HG03565 (cell line): Measurements from ENCODE around the gene EFNB3.

Experiments
- ATAC-seq: cut with Tn5 transposase; IDR thresholded peaks from one replicate; pipeline ENCODE4 v1.9.1; 2021; ENCODE audit warnings: mild to moderate bottlenecking, moderate library complexity; ENCODE audit not compliant: unreplicated experiment

EFNB3 gene

DNA sequence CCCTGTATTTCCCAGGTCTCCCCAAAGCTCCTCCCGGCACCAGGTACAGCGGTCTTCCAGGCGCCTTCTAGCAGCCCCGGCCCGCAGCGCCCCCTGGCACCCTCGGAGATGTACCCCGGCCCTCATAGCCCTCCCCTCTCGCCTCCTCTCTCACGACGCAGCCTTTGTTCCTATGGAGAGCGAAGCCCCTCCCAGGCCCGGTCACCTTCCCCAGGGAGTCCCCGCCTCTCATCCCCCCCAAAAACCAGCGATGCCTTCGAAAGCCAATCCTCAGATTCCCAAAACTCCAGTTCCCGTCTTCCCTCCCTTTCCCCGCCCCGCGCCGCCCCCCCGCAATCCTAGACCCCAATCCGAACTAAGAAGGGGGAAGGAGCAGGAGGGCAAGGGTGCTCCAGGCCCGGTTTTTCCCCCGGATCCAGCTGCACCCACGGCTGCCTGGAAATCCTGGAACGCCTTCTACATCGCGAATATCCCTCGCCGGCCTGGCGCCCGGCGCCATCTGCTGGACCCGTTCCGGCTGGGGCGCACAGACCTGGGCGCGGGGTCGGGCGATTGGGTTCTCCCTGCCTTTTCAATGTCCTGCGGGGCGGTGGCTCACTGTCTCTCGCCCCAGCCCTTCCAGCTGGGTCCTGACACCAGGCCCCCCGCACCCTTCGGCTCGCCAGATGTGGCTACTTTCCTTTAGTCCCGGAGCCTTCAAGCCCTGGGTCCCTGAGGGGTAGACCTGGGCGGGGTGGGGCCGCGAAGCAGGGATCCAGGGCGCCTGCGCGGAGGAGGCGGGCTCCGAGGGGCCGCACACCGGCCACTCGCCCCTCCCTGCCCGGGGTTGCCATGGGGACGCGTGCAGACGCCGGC is 12.1 kb downstream of the EFNB3 start, which contains the start of gene DNAH2:
TSS of gene DNAH2 (plus strand) at position 844 of the 855 bp plus-strand sequence. CDS start 1,991 bp downstream, outside the sequence.
- ATAC-seq = no peak

GRCh38 chr17:7717756-7718350 is 12.9 kb downstream of the EFNB3 start:
- ATAC-seq = no peak

DNA sequence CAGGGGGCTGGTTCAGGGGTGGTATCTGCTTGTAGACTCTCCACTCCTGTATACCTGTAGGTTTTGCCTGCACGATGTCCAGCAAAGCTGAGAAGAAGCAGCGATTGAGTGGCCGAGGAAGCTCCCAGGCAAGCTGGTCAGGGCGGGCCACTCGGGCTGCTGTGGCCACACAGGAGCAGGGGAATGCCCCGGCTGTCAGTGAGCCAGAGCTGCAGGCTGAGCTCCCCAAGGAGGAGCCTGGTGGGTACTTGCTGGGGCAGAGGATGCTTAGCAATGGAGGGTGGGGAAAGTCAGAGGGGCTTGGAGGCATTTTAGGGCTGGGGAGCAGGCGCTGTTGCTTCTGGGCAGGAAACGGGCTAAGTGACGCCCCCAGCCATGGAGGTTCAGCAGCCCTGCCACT is 14.7 kb downstream of the EFNB3 start:
- ATAC-seq = no peak

- no peak for ATAC-seq
Measured at GRCh38 chr17:7720125-7720524, 15.1 kb downstream of the EFNB3 start.

DNA sequence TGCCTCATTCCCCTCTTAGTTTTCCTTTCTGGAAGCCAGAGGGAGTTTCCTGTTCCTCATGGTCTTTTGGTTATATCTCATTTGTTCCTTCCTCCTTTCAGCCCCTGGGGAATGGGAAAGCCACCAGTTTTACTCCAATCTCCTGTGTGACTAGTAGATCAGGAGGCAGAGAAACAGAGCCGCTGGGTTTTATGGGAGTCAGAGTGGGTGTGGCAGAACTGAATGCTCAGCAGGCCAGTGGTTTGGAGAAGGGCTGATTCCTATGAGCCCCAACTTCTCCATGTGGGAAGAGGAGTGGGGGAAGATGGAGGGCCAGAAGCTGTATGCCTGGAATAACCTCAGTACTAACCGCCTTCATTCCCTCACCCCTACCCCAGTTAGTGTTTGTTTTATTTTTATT is 16.6 kb downstream of the EFNB3 start:
- ATAC-seq = no peak

GRCh38 chr17:7727886-7728285 is 22.9 kb downstream of the EFNB3 start:
- no peak for ATAC-seq

GRCh38 chr17:7729816-7730215 is 24.8 kb downstream of the EFNB3 start:
- ATAC-seq = no peak

DNA sequence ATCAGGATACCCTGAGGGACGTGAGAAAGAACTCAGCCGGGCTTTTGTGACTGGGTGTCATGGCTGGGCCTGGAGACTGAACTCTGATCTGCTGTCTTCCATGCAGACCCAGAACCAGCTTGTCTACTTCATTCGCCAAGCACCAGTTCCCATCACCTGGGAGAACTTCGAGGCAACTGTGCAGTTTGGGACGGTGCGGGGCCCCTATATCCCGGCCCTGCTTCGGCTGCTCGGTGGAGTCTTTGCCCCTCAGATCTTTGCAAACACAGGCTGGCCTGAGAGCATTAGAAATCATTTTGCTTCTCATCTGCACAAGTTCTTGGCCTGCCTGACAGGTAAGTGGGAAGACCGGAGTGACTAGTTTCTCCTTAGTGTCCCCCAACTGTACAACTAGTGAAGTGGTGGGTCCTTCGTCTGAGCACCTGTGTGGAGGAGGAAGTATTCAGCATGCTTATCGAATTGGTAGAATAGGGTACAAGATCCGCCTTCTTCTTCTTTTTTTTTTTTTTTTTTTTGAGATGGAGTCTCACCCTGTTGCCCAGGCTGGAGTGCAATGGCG is 28.1 kb downstream of the EFNB3 start:
- no peak for ATAC-seq

DNA sequence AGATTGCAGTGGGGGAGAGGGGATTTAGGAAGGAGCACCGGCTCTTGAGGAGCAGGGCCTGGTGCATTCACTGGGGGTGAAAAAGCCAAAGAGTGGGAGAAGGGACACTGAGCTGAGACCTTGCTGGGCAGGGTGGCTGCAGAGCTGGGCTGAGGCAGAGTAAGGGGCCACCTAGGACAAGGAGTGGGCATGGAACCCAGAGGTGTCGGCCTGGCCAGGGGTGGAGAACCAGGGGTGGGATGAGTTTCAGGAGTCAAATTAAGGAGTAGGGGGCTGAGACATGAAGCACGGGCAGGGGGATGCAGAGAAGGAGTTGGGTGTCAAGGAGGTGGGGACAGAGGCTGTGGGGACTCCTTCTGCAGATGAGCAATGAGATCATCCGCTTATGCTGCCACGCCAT is 32.6 kb downstream of the EFNB3 start:
- ATAC-seq = no peak

DNA sequence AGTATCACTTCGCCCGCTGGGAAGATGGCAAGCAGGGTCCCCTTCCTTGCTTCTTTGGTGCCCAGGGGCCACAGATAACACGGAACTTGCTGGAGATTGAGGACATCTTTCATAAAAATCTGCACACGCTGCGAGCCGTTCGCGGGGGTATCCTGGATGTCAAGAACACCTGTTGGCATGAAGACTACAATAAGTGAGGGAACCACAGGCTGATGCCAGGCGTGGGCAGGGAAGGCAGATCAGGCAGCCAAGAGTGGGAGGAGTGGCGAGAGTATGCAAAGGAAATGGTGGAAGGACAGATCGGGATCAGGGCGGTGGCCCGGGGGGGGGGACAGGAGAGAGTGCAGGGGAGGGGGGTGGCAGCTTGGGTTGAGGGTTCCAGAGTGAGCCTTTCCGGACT is 34.7 kb downstream of the EFNB3 start:
- no peak for ATAC-seq

GRCh38 chr17:7740481-7741001 is 35.5 kb downstream of the EFNB3 start:
- ATAC-seq = no peak

- no peak for ATAC-seq
Measured at GRCh38 chr17:7742729-7743128, 37.7 kb downstream of the EFNB3 start.

GRCh38 chr17:7744416-7744815 is 39.4 kb downstream of the EFNB3 start:
- no peak for ATAC-seq

- ATAC-seq = no peak
Measured at GRCh38 chr17:7745748-7746470, 40.9 kb downstream of the EFNB3 start.

DNA sequence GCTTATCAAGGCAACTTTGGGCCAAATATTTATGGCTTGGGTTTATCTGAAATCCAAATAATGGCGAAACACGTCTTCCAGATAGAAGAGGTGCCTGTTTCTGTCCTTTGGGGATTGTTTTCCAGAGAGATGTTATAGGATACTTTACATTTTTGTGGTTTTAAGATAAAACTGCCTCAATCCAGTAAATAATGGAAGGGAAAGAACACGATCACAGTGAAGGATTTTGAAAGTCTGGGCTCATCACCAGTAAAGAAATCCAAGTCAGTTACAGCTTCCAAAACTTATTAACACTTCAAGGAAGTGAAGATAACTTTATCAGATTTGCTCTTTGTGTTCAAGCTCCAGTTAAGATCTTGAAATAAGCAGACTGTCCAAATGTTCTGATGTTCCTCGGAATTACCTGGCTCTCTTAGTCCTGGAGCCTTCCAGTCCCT is 42.7 kb downstream of the EFNB3 start:
- ATAC-seq = no peak

- ATAC-seq = no peak
Measured at GRCh38 chr17:7748076-7748775, 43.2 kb downstream of the EFNB3 start.

GRCh38 chr17:7750321-7750821 is 45.4 kb downstream of the EFNB3 start:
- ATAC-seq = no peak

GRCh38 chr17:7754656-7755055 is 49.7 kb downstream of the EFNB3 start:
- ATAC-seq = no peak

DNA sequence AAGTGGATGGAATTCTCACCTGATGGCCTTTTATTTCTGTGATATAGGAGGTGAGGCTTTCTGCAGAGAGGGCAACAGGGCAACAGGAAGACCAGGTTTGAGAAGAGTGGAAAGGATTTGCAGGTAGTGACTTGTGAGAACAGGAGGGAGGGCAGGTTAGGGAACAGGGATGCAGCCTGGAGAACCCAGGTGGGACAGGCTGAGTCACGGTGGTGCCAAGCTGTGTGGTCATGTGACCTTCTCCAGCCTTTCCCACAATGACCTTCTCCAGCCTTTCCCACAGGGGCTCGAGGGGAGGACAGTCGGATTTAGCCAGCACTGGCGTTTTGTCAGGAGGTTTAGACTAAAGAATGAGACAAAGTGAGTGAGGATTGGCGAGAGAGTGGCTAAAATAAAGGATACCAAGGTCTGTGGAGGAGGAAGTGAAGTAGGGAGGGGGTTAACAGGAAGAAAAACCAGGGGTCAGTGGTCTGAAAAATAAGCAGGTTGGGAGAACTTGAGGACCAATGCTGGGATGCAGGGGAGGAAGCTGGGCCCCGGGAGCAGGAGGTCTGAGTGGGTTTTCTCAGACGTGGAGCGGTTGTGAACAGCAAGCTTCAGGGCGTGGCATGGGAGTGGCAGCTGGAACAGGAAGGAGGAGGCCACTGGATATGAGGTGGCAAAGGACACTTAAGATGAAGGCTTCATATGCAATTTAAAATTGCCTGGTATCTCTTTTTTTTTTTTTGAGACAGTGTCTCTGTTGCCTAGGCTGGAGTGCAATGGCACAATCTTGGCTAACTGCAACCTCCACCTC is 50.3 kb downstream of the EFNB3 start:
- no peak for ATAC-seq

DNA sequence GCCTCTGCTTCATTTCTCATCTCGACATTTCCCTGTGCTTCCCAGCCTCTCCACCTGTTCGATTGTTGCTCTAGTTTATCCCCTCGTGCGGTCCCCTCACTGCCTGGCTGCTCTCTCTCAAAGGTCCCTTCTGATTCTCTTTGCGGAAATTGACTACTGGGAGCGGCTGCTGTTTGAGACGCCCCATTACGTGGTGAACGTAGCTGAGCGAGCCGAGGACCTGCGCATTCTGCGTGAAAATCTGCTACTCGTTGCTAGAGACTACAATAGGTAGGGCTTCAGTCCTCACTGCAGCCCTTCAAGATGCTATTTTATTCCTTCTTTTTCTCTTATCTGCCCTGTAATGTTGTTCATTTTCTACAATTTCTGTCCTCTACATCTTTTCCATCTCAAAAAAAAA is 52.0 kb downstream of the EFNB3 start:
- ATAC-seq = no peak
